HG03571 (cell line): ENCODE results near the gene FBRSL1.
"Not testable (repeated sequence)": the region's sequence is repeated elsewhere in the genome, so short reads cannot be mapped to it uniquely, and the experiment has no call there.

ENCODE experiments used
- ATAC-seq: cut with Tn5 transposase; IDR thresholded peaks from one replicate; pipeline ENCODE4 v1.9.1; 2021; ENCODE audit not compliant: unreplicated experiment

FBRSL1 gene

GRCh38 chr12:132489602-132490266 lies at the start of gene FBRSL1:
TSS of gene FBRSL1 (plus strand) at chr12:132490151.
- peak; percentile 48 for ATAC-seq

- ATAC-seq, result not testable (repeated sequence)
Observed at GRCh38 chr12:132440420-132440819, 49.5 kb upstream of the FBRSL1 start.

GRCh38 chr12:132441871-132442863 lies 47.8 kb upstream of the FBRSL1 start:
- no peak for ATAC-seq

GRCh38 chr12:132443091-132443490 lies 46.9 kb upstream of the FBRSL1 start:
- no peak for ATAC-seq

GRCh38 chr12:132444283-132444682 lies 45.7 kb upstream of the FBRSL1 start:
- no peak for ATAC-seq

GRCh38 chr12:132444957-132445883 lies 44.7 kb upstream of the FBRSL1 start:
- ATAC-seq, result peak; percentile 56

- ATAC-seq, result no peak
Observed at GRCh38 chr12:132445884-132446632, 43.9 kb upstream of the FBRSL1 start.

GRCh38 chr12:132446633-132447326 lies 43.2 kb upstream of the FBRSL1 start:
- ATAC-seq, result no peak

GRCh38 chr12:132447327-132447720 lies 42.6 kb upstream of the FBRSL1 start:
- ATAC-seq, result no peak

GRCh38 chr12:132447731-132448462 lies 42.1 kb upstream of the FBRSL1 start:
- ATAC-seq, result no peak

GRCh38 chr12:132448463-132448820 lies 41.5 kb upstream of the FBRSL1 start:
- ATAC-seq, result no peak

GRCh38 chr12:132449565-132450417 lies 40.2 kb upstream of the FBRSL1 start:
- peak; percentile 56 for ATAC-seq

GRCh38 chr12:132450418-132451171 lies 39.4 kb upstream of the FBRSL1 start:
- ATAC-seq, result no peak

GRCh38 chr12:132451172-132451835 lies 38.6 kb upstream of the FBRSL1 start:
- ATAC-seq, result no peak

GRCh38 chr12:132451836-132452195 lies 38.1 kb upstream of the FBRSL1 start:
- ATAC-seq, result no peak

GRCh38 chr12:132452596-132453350 lies 37.2 kb upstream of the FBRSL1 start:
- ATAC-seq, result no peak
